HG03457 (cell line): Measurements from ENCODE around the gene GPX3.

Experiments
- ATAC-seq: cut with Tn5 transposase; IDR thresholded peaks from one replicate; pipeline ENCODE4 v1.9.1; 2021; ENCODE audit warnings: moderate number of reproducible peaks; ENCODE audit not compliant: unreplicated experiment

GPX3 gene

GRCh38 chr5:151075698-151076331 lies 55.4 kb downstream of the GPX3 start:
- no peak for ATAC-seq

- no peak for ATAC-seq
These were observed 56.2 kb downstream of the GPX3 start for GRCh38 chr5:151076616-151077015.

DNA sequence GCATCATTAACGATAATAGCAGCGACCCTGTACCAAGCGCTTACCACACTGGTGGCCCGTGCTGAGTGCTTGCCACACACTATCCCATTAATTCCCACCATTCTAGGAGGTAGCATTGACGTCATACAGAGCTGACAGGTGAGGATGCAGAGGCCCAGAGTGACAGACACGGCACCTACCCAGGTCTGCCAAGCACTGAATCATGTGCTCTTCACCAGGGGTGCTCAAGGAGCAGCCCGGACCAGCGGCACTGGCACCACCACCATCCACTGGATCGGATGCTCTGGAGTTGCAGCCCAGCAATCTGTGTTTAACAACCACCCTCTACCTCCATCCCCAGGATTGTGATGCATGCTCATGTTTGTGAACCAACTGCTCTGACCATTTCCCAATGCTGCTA lies 57.0 kb downstream of the GPX3 start:
- ATAC-seq, result no peak

DNA sequence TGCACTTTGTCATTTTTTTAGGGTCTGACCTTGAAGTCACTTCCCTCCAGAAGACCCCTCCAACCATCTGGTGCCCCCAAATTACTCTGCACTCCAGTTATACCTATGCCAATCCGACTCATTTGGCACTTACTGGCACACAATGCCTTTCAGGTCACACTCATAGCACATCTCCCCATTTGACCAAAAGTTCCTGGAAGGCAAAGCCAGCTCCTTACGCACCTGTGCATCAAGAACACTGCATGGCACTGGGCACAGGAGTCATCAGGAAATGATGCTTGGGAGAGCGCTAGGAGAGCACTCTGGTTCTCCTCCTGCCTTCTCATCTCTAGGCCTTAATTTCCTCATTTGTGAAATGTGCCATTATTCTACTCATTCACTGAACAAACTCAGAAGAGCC lies 57.6 kb downstream of the GPX3 start:
- no peak for ATAC-seq
